K562 (cell line): ENCODE measurements around the gene HNRNPU. TPM values are rescaled to one million over a fixed set of nuclear protein-coding genes. Genes with fewer than 3 reads are reported as not detected.

Source experiments
- CCAR2 ChIP-seq: fragments of 200-400 bp; formaldehyde crosslinking; IDR thresholded peaks from 2 replicates; pipeline ENCODE4 v1.6.1; 2017; ENCODE audit warnings: mild to moderate bottlenecking, low read depth, low read length
- CLOCK ChIP-seq: fragments of 250-450 bp; sonication (Bioruptor Pico); IDR thresholded peaks from 2 replicates; pipeline ENCODE4 v1.4.0; 2020; ENCODE audit warnings: mild to moderate bottlenecking, moderate library complexity, borderline replicate concordance
- ETS2 ChIP-seq: IDR thresholded peaks from 2 replicates; pipeline ENCODE4 v1.6.1; 2016; ENCODE audit warnings: borderline replicate concordance, missing genetic modification characterization, mild to moderate bottlenecking, moderate library complexity, missing compliant biosample characterization; ENCODE audit not compliant: poor library complexity, severe bottlenecking
- NBN ChIP-seq: fragments of 450-650 bp; IDR thresholded peaks from 2 replicates; pipeline ENCODE4 v1.6.1; 2016; ENCODE audit warnings: low read depth, mild to moderate bottlenecking
- PCBP1 ChIP-seq: fragments of 200-400 bp; formaldehyde crosslinking; IDR thresholded peaks from 2 replicates; pipeline ENCODE4 v1.6.1; 2018; ENCODE audit warnings: mild to moderate bottlenecking, low read depth, low read length; ENCODE audit not compliant: poor library complexity, severe bottlenecking
- PHF8 ChIP-seq: fragments of 200-600 bp; sonication (generic); IDR thresholded peaks from 2 replicates; pipeline ENCODE4 v1.6.1; 2012; ENCODE audit warnings: mixed run types, mild to moderate bottlenecking, inconsistent platforms, low read length, moderate library complexity, borderline replicate concordance
- POLR2AphosphoS5 ChIP-seq: IDR thresholded peaks from 2 replicates; pipeline ENCODE4 v1.6.1; 2011; ENCODE audit warnings: mild to moderate bottlenecking, low read depth, low read length, moderate library complexity; ENCODE audit not compliant: control insufficient read depth, insufficient read depth
- ZFP30 ChIP-seq: fragments of 250-450 bp; sonication (Bioruptor Pico); IDR thresholded peaks from 2 replicates; pipeline ENCODE4 v1.8.0; 2022; ENCODE audit warnings: moderate library complexity, mild to moderate bottlenecking, inconsistent platforms, borderline replicate concordance
- ZNF143 ChIP-seq: sonication (generic); formaldehyde crosslinking; IDR thresholded peaks from 2 replicates; pipeline ENCODE4 v1.9.0; 2022; ENCODE audit warnings: mild to moderate bottlenecking, missing genetic modification reagents
- ZNF318 ChIP-seq, 2 experiments: fragments of 450-650 bp; IDR thresholded peaks; 2 replicates each; pipeline ENCODE4 v1.6.1; 2016; ENCODE audit warnings: mild to moderate bottlenecking in 2 of 2, borderline replicate concordance in 1 of 2, low read depth in 1 of 2, moderate library complexity in 1 of 2
- ZNF395 ChIP-seq: fragments of 200-800 bp; sonication (Bioruptor generic); IDR thresholded peaks from 2 replicates; pipeline ENCODE4 v1.6.1; 2017; ENCODE audit warnings: missing genetic modification characterization, missing compliant biosample characterization
- polyA plus RNA-seq, 8 experiments: library from polyadenylated mRNA; depleted of rRNA in 4 of 8; stranded (reverse) in 5 of 8; unstranded in 3 of 8; fragments of >200 nt; fragmentation: Nextera tagmentation in 2 of 8; fragmentation: Illumina TruSeq in 1 of 8; extraction: Ambion mirVana in 2 of 8; extraction: Trizol in 1 of 8; gene quantifications; 2 replicates each; pipeline versions ENCODE4 v1.2.1 to v1.2.3, GENCODE V29; 2011 to 2014; ENCODE audit warnings: inconsistent platforms in 1 of 8, missing spikeins in 1 of 8
- total RNA-seq, 7 experiments: library from RNA; depleted of rRNA in 6 of 7; stranded (reverse); fragments of >200 nt in 6 of 7; fragmentation: Illumina TruSeq in 2 of 7; extraction: Trizol in 2 of 7; gene quantifications; 2 replicates each; pipeline versions ENCODE4 v1.2.1 to v1.2.3, GENCODE V29; 2011 to 2021; ENCODE audit warnings: low replicate concordance in 1 of 7

The HNRNPU gene
- total and polyA plus RNA-seq, 9 of the 15 experiments (the other 6 are each of a cell fraction or from before 2014, with no cell fraction given): 159 to 777 (median 577) TPM

GRCh38 chr1:244833734-244834542 lies 30.4 kb downstream of the HNRNPU start (continued):
- TF ChIP-seq ZNF318 (IDR thresholded peaks at IDR 0.05; ENCODE audit: borderline replicate concordance in 1 of 2, low read depth in 1 of 2) (no peak), CCAR2 (no peak), PHF8 (no peak), ZFP30 (CRISPR knock-in tag) (no peak), ETS2 (no peak), POLR2AphosphoS5 (peak; percentile 51), NBN (peak; percentile 60; the same call in 1 of the 2 replicates), ZNF395 (CRISPR knock-in tag) (no peak), PCBP1 (no peak), CLOCK (CRISPR knock-in tag) (no peak), ZNF143 (CRISPR knock-in tag) (no peak)
